HL-60 (cell line): ENCODE measurements around the gene UQCR11.

Experiments used
- DNase-seq, 2 experiments: peaks; one replicate each; pipeline ENCODE4 v3.0.0-alpha.2; 2010 to 2020; ENCODE audit warnings: low read depth in 1 of 2, low spot score in 1 of 2
- H3K27ac ChIP-seq: fragments of 250-450 bp; sonication (Bioruptor Pico); replicated peaks from 2 replicates; pipeline ENCODE4 v1.5.1; 2020; ENCODE audit warnings: mild to moderate bottlenecking, moderate library complexity
- H3K27me3 ChIP-seq: fragments of 250-450 bp; sonication (Bioruptor Pico); 2 replicates; pipeline ENCODE4 v1.5.1; 2021; ENCODE audit warnings: mild to moderate bottlenecking, moderate library complexity; ENCODE audit not compliant: insufficient read depth, poor library complexity, severe bottlenecking
- H3K4me3 ChIP-seq: replicated peaks from 2 replicates; pipeline ENCODE4 v1.5.1; 2011; ENCODE audit warnings: mild to moderate bottlenecking, control low read depth, low read length; ENCODE audit not compliant: insufficient read depth
- CTCF ChIP-seq: IDR thresholded peaks from one replicate; pipeline ENCODE4 v1.5.1; 2011; ENCODE audit warnings: low read length, control low read depth, inconsistent platforms; ENCODE audit not compliant: insufficient read depth
- GABPA ChIP-seq: IDR thresholded peaks from 2 replicates; pipeline ENCODE4 v1.6.1; 2012; ENCODE audit warnings: low read depth
- POLR2AphosphoS5 ChIP-seq: IDR thresholded peaks from 2 replicates; pipeline ENCODE4 v1.6.1; 2012; ENCODE audit warnings: low read depth
- SPI1 ChIP-seq: IDR thresholded peaks from 2 replicates; pipeline ENCODE4 v1.6.1; 2012; ENCODE audit warnings: low read depth, mild to moderate bottlenecking, borderline replicate concordance
- long read RNA-seq: library from polyadenylated mRNA; unstranded; transcript quantifications from one replicate; pipeline ENCODE4 v2.0.0, GENCODE V29; 2020
- TF ChIP-seq, protein P1 (sequence below): IDR thresholded peaks from 2 replicates; pipeline ENCODE4 v1.6.1; 2012; ENCODE audit warnings: low read depth; ENCODE audit not compliant: insufficient replicate concordance

UQCR11 gene
- long read RNA-seq, transcript UQCR11-203 (3 exons, 1,324 nt): major isoform, 37 of 39 reads
- long read RNA-seq, partial matches to known transcripts: 0 of 39 reads
- long read RNA-seq, other reads (novel, unspliced or antisense): 1 of 39 reads

DNA sequence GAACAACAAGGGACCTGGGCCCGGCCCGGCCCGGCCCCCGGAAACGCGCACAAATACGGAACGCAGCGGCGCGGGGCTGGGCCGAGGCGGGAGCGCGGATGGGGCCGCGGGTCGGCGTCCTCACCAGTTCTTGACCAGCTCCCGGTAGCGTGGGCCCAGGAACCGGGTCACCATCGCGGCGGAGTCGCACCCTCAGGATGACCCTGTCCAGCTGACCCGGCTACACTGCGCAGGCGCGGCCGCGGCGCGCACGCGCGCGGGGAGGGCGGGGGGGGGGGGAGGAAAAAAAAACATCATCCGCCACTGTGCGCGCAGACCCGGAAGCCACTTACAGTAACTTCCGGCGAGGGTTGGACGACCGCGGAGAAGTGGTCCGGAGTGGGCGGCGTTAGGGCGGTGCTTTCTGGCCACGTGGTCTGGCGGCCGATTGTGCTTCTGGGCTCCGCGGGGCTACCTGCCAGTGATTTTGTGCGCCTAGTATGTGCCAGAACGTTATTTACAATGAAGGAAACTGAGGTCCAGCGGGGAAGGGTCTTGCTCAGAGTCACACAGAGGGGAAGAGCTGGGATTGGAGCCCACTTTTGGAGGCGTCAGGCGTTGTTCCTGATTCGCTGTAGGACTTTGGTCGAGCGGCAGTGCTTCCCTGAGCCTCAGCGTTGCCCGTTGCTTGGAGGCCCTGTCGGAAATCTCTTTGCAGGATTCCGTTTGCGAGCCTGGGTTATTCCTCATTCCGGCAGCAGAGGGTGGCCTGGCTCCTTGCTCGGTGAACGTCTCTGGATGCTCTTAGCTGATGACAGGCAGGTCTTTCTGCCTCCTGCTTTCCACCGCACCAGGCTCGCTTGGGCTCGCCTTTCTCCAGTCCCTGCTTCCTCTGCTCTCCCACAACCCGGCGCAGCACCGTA lies at the start of gene UQCR11:
Gene UQCR11 (minus strand): TSS at position 227 of the 902 bp plus-strand sequence. CDS start 53 bp downstream, at position 174.
- Histone ChIP-seq H3K27me3 (no peaks in the 10 kb centered on the region), H3K4me3 (peak within 1 kb of the TSS; percentile 100), H3K27ac (peak within 1 kb of the TSS; percentile 76)
- TF ChIP-seq POLR2AphosphoS5 (peak; percentile 41), GABPA (peak; percentile 74), CTCF (peak; percentile 37), SPI1 (0 out of 2 replicates have a peak, but pooled peaks have one; percentile 1)
- TF ChIP-seq, protein P1, sequence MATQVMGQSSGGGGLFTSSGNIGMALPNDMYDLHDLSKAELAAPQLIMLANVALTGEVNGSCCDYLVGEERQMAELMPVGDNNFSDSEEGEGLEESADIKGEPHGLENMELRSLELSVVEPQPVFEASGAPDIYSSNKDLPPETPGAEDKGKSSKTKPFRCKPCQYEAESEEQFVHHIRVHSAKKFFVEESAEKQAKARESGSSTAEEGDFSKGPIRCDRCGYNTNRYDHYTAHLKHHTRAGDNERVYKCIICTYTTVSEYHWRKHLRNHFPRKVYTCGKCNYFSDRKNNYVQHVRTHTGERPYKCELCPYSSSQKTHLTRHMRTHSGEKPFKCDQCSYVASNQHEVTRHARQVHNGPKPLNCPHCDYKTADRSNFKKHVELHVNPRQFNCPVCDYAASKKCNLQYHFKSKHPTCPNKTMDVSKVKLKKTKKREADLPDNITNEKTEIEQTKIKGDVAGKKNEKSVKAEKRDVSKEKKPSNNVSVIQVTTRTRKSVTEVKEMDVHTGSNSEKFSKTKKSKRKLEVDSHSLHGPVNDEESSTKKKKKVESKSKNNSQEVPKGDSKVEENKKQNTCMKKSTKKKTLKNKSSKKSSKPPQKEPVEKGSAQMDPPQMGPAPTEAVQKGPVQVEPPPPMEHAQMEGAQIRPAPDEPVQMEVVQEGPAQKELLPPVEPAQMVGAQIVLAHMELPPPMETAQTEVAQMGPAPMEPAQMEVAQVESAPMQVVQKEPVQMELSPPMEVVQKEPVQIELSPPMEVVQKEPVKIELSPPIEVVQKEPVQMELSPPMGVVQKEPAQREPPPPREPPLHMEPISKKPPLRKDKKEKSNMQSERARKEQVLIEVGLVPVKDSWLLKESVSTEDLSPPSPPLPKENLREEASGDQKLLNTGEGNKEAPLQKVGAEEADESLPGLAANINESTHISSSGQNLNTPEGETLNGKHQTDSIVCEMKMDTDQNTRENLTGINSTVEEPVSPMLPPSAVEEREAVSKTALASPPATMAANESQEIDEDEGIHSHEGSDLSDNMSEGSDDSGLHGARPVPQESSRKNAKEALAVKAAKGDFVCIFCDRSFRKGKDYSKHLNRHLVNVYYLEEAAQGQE: no peak
- DNase-seq: peak; percentile 93 to 95

DNA sequence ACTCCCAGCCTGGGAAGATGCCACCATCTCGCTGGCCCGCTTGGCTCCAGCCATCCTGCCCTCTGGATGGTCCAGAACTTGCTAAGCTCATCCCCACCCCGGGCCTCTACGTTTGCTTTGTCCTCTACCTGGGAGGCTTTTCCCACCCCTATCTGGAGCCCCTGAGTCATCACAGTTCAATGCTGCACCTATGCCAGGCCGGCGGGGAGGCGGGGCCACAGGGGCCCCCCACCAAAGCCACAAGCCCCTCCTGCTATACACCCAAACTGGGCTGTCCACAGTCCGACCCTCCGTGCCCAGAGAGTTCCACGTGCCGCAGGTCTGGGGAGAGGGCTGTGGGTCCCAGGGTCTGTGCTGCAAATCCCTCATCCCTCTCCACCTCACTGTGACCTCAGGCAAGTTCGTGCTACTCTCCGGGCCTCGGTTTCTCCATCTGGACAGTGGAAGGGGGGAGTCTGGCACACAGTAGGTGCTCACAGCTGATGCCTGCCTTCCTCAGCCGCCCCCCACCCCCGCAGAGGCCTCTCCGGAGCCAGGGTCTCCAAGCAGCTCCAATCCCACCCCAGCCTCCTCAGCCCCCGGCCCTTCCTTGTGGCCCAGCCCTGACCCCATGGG lies 49.0 kb upstream of the UQCR11 start:
- TF ChIP-seq CTCF: no peak
- TF ChIP-seq, protein P1: no peak
- no peak for TF ChIP-seq SPI1
- TF ChIP-seq GABPA: no peak
- TF ChIP-seq POLR2AphosphoS5: no peak
- DNase-seq: no peak
- Histone ChIP-seq H3K27me3 (no peaks in the 10 kb centered on the region), H3K27ac (no peak overlapping the region), H3K4me3 (no peak overlapping the region)

DNA sequence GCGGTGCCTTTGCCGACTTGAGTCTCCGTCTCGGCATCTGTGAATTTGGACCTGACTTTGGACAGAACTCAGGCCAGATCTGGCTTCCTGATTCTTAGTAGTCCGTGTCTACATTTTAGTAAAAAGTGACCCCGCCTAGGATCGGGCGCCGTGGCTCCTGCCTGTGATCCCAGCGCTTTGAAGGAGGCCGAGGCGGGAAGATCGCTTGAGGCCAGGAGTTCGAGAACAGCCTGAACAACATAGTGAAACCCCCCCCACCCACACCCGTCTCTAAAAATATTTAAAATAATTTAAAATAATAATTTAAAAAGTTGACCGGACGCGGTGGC lies 48.0 kb upstream of the UQCR11 start:
- H3K4me3 ChIP-seq: peak overlapping the region; percentile 48

More for the DNA sequence above, 48.0 kb upstream of the UQCR11 start:
- Histone ChIP-seq H3K27ac (peak overlapping the region; percentile 100), H3K27me3 (no peaks in the 10 kb centered on the region)
- TF ChIP-seq GABPA (no peak), POLR2AphosphoS5 (no peak), CTCF (no peak), SPI1 (no peak)
- TF ChIP-seq, protein P1: no peak
- DNase-seq: no peak
